NB4 (cell line): ENCODE measurements around the gene SLC12A7.

Experiments used
- DNase-seq: peaks from one replicate; pipeline ENCODE4 v3.0.0; 2010; ENCODE audit warnings: low read depth
- H3K4me3 ChIP-seq: one replicate; pipeline ENCODE4 v1.5.1; 2011; ENCODE audit warnings: mild to moderate bottlenecking, low read depth, low read length, moderate library complexity
- MAX ChIP-seq: IDR thresholded peaks from 2 replicates; pipeline ENCODE4 v1.6.1; 2011; ENCODE audit warnings: low read depth, low read length
- MYC ChIP-seq: IDR thresholded peaks from 2 replicates; pipeline ENCODE4 v1.6.1; 2011; ENCODE audit warnings: low read depth, low read length
- POLR2A ChIP-seq: IDR thresholded peaks from 2 replicates; pipeline ENCODE4 v1.6.1; 2011; ENCODE audit warnings: mild to moderate bottlenecking; ENCODE audit not compliant: insufficient read length; ENCODE audit errors: extremely low read depth
- TF ChIP-seq, protein P1 (sequence below): IDR thresholded peaks from one replicate; pipeline ENCODE4 v1.5.1; 2012; ENCODE audit warnings: low read depth, low read length

The SLC12A7 gene

GRCh38 chr5:1055896-1056610 lies 55.8 kb downstream of the SLC12A7 start:
- TF ChIP-seq POLR2A = no peak
- no peak for TF ChIP-seq MAX
- no peak for TF ChIP-seq MYC
- TF ChIP-seq, protein P1, sequence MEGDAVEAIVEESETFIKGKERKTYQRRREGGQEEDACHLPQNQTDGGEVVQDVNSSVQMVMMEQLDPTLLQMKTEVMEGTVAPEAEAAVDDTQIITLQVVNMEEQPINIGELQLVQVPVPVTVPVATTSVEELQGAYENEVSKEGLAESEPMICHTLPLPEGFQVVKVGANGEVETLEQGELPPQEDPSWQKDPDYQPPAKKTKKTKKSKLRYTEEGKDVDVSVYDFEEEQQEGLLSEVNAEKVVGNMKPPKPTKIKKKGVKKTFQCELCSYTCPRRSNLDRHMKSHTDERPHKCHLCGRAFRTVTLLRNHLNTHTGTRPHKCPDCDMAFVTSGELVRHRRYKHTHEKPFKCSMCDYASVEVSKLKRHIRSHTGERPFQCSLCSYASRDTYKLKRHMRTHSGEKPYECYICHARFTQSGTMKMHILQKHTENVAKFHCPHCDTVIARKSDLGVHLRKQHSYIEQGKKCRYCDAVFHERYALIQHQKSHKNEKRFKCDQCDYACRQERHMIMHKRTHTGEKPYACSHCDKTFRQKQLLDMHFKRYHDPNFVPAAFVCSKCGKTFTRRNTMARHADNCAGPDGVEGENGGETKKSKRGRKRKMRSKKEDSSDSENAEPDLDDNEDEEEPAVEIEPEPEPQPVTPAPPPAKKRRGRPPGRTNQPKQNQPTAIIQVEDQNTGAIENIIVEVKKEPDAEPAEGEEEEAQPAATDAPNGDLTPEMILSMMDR = no peak
- DNase-seq = no peak

GRCh38 chr5:1054799-1055775 lies 56.8 kb downstream of the SLC12A7 start:
- H3K4me3 ChIP-seq = no peak overlapping the region
- TF ChIP-seq, protein P1 = no peak
- no peak for TF ChIP-seq MAX
- TF ChIP-seq MYC = no peak
- no peak for TF ChIP-seq POLR2A
- DNase-seq = no peak

More at GRCh38 chr5:1055896-1056610, 55.8 kb downstream of the SLC12A7 start:
- H3K4me3 ChIP-seq = no peak overlapping the region

DNA sequence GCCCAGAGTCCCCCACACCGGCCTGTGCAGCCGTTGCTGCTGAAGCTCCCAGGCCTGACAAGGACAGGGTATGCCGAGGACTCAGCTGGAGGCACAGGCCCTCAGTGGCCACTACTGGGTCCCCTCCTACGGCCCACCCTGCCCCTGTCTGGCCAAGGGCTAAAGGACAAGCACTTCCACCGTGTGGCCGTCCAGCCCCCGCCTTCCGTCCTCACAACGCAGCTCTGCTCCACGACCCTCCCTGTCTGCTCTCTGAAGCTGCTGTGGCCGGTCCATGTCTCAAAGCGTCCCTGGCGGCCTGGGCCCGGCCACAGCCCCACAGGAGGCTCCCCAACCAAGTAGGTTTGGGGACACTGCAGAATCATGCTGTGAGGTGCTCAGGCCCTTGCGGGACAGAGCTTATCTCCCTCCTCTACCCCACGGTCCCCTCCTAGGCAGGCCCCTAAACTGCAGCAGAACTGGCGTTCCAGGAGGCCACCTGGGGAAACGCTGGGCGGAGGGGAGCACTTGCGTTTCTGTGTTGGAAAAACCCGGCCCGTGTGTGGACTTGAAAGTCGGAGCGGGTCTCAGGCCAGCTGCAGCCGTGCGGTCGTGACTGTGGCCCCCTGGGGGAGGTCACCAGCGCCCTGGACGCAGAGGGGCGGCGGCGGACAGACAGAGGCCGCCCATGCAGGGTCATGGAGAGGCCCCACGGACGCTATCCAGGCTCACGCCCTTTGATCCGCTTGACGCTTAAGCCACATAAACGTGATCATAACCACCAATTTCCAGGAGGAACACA lies 57.7 kb downstream of the SLC12A7 start:
- TF ChIP-seq MAX = no peak
- TF ChIP-seq, protein P1 = no peak
- TF ChIP-seq POLR2A = no peak
- TF ChIP-seq MYC = no peak
- H3K4me3 ChIP-seq = no peak overlapping the region
- no peak for DNase-seq

DNA sequence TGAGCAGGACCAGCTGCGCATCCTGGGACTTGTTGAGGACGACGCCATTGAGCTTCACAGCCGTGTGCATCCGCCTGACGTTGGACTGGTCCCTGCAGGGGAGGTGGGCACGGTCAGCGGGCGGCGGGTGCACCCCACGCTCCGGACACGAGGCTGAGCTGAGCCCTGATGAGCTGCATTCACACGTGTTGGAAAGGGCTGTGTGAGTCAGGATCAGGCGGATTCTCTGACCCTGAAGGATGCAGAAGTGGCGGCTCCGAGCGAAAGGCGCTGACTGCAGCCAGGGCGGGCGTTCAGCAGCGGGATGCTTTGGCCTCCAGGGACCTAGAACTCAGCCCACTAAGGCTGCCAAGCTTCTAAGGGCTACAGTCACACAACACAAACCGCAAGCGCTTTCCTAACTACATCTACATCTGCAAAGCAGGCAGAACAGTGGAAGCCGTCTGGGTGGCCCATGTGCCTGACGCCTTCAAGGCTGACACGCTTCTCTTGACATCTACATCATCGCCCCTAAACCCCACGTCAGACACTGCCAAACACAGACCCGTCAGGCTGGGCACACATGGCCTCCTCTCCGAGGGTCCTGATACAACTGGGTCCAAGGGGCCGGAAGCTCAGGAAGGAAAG lies 58.4 kb downstream of the SLC12A7 start:
- TF ChIP-seq POLR2A = no peak
- peak; percentile 42 for TF ChIP-seq MAX
- TF ChIP-seq, protein P1 = no peak
- peak; percentile 61; the same call in 1 of the 2 replicates for TF ChIP-seq MYC
- peak; percentile 91 for DNase-seq
- H3K4me3 ChIP-seq = no peak overlapping the region
